RKO (cell line): Measurements from ENCODE around the gene RPS23.

ENCODE experiments used
- DNase-seq: peaks from one replicate; pipeline ENCODE4 v3.0.0-alpha.2; 2016; ENCODE audit warnings: low spot score

RPS23 gene

DNA sequence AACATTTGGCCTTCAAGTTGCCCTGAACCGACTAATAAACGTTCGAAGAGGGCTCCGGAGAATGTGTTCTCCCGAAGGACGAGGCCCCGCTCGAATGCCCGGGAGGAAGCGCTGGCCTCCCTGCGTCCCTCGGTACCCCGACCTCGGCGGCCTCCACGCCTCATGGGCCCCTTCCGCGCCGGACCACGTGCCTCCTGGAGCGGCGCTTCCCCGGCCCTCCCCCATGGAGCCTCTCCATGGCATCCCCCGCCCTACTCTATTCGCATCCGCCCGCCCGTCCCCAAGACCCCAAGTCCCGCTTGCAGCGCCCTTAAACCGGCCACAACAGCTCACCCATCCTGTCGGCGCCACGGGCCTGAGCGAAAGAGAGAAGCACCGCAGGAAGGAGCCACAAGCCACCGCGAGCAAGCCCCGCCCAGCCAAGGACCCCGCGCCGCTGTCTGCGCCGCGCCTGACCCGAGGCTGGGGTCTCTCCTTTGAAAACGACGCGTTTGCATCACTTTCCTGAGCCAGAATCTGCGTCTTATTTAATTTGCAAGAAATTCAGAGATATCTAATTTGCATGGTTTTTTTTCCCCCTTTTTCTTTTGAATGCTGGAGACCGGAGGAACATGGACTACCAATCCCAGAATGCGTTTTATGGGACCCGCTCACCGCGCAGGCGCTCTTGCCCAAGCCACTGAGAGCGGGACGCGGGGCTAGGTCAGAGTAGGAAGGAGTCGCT lies at the start of gene RPS23:
RPS23 (minus strand) TSS at position 368 of the 724 bp plus-strand sequence; CDS start at position 337, 31 bp downstream.
- peak; percentile 93 for DNase-seq

DNA sequence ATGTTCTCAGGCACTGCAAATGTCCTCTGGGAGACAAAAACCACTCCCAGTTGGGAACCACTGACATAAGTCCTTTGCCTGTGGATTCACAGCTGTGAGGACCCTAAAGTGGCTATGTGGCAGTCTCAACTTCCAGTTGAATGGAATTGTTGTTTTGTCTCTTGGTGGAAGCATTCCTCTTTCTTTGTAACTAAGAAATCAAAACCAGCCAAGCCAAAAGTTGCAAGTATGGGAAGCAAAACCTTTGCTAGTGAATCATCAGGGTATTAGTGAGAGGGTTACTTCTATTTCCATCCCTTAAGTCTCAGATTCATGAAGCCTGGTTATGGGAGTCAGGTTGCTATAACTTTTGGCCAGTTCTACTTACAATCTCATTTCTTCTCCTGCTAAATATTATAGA lies 49.8 kb upstream of the RPS23 start:
- no peak for DNase-seq

DNA sequence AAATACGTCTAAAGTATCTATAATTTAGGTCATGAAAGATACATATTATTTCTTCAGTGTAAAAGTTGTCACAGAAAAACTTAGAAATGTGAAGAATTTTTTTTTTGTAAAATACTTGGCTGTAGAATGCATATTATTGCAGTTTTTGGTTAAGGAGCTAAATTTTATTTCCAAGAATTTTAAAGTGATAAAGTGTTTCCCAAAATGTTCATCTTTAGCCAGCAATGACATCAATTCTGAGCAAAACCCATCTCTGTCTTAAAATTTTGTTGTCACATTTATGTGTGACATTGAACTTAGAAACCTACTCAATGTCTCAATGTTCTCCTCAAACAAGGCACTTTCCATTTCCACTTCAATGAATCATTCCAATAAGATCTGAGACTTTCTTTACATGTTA lies 47.8 kb upstream of the RPS23 start:
- DNase-seq: no peak

DNA sequence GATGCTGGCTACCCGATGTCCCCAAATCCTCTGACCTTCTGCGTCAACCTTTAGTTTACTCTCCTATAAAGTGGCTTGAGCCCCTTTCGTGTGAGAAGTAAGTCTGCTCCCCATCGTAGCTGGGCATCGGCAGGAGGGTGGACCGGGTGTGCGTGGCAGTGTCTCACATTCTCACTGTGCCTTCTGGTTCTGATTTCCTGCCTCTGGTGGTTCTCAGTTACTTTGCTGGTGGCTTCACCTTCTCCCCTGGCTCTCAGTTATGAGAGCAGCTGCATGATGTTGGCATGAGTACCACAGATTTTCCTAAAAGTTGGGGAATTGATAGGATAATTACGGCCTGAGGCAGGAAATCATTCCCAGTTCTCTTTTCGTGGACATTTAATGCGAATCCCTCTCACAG lies 47.0 kb upstream of the RPS23 start:
- DNase-seq: no peak

DNA sequence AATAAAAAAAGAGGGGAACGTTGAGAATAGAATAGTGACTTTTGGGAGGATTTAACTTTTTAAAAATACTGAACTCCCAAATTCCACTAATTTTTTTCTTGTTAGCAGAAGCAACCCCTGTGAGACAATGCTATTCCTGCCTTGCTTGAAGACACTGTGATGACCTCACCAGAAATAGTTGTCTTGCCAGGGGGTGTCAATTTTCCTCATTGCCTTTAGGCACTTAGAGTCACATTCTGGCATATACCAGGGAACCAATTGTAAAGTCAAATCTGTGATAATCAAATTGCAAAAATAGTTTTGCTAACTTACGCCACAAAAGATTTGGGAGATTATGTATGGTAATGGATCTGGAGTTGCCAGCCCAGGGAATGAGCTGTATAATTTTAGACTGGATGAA lies 42.8 kb upstream of the RPS23 start:
- no peak for DNase-seq

DNA sequence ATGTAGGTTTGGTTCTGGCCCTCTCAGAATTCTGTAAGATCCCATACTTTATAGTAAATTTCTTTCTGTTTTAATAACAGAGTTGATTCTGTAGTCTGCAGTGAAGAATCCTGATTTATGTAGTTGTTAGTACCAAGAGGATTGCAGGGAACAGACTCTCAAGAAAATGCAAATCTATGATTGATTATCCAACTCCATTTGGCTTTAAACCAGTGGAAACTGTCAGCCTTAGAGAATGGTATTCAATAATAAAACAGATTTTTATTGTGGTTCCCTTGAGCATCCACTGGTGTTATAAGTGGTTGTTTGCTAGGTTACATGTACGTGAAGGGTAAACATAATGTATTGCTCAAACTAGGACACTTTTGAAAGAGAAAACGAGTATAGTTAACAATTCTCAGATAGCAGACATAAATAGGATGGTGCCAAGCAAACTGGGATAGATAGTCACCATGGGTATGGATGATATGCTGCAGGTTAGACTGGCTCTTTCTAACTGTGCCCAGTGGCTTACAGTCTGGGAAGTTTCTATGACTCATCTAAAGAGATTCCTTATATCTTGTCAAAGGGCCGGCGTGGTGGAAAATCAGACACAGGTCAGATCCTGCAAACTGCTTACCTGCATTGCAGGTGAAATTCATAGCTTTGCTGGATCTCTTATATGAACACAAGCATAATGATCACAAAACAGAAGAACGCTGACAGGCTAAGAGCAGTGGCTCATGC lies 41.7 kb upstream of the RPS23 start:
- DNase-seq: no peak

DNA sequence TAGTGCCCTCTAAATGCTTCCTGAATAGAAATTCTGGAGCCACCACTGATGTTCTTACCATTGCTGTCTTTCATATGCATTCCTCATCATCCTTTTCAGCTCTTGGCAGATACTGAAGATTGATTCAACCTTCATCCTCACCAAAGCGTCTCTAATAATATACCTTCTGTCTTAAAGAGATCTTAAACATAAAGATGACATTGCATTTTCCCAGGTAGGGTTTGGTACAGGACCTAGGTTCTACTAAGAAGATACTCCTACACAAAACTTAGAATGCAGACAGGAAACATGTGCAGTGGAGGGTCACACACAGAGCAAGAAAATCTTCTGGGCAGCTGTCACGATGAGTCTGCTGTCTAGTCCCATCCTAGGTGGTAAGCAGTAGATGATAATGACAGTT lies 41.0 kb upstream of the RPS23 start:
- no peak for DNase-seq

DNA sequence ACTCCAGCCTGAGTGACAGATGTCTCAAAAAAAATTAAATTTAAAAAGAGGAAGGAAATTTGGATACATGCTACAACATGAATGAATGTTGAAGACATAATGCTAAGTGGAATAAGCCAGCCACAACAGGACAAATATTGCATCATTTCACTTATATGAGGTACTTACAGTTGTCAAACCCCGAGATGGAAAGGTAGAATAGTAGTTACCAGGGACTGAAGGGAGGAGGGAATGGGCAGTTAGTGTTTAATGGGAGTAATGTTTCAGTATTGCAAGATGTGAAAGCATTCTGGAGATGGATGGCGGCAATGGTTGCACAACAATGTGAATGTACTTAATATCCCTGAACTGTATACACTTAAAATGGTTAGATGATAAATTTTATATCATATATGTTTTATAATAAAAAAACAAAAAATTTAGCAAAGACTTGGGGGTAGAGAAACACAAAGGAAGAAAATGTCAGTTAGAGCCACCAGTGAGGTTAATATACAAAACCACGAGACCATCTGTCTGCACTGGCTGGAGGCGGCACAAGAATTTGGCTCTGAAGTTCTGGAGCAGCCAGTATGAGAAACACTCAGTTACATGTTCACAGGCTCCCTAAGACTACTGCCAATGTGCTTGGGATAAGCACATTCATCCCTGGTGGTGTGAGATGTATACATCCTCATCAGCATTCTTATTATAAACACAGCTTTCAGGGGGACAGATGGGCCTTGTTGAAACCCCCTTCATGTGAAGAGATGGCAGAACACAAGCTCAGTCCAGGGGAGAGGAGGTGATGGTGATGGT lies 37.0 kb upstream of the RPS23 start:
- DNase-seq: no peak

DNA sequence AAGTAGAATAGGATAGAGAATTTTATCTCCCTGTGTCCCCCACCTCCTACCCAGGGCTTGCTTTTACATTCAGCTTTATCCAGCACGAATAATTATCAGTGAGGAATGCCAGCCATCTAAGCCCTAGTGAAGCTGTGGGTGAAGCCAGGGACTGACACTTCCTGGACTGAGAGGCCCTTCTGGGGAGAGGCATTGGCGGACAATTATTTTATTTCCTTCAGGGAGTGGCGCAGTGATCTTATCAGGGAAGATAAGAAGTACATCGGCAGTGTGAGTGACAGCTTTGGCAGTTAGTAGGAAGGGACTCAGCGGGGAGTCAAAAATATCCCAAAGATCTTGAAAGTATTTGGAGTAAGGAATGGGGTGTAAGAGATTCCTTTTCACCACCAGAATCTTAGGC lies 34.9 kb upstream of the RPS23 start:
- DNase-seq: no peak

DNA sequence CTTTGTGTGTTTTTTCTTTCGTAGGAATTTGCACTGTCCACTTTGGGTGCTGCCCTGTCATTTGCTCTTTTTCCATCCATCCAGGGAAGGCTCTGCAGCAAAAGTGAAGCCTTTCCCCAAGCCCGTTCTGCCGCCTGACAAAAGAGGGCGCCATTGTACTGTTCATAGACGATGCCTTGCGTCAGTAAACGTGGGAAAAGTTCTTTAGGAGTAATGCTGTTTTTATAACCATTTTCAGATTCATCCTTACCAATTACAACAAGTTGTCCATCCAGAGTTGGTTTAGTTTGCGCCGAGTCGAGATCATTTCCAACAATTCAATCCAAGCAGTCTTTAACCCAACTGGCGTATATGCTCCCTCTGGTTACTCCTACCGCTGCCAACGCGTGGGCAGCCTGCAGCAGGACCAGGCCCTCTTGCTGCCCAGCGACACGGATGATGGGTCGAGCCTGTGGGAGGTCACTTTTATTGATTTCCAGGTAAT lies 34.3 kb upstream of the RPS23 start:
- DNase-seq: peak; percentile 64

DNA sequence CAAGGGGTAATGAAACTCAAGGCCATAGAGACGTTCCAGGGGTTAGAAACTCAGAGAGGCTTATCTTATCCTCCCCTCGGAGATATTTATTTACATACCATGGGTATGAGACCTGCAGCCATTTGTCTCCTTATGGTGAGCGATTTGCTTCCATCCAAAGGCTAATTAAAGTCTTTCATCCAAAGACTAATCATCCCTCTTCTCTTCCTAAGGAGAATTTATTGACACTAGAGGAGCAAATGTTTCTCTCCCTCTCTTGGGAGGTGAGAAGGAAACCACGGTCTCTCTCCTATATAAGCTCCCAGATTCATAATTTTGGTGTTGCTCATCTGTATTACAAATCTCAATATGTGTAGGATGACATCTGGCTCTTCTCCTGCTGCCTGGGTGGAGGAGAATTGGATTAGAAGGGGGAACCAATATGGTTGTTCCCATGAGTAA lies 31.0 kb upstream of the RPS23 start:
- no peak for DNase-seq

DNA sequence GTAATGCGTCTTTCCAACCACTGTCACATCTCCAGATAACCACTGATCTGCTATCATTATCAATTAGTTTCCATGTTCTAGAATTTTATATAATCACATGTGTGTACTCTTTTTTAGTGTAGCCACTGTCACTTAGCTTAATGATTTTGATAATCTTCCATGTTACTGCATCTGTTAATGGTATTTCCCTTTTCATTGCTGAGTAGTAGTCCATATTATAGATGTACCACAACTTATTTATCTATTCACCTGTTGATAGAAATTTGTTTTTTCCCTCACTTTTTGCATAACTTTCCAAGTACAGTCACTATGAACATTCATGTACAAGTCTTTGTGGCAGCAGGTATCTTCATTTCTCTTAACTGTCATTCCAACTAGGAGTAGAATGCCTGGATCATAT lies 30.3 kb upstream of the RPS23 start:
- DNase-seq: no peak

DNA sequence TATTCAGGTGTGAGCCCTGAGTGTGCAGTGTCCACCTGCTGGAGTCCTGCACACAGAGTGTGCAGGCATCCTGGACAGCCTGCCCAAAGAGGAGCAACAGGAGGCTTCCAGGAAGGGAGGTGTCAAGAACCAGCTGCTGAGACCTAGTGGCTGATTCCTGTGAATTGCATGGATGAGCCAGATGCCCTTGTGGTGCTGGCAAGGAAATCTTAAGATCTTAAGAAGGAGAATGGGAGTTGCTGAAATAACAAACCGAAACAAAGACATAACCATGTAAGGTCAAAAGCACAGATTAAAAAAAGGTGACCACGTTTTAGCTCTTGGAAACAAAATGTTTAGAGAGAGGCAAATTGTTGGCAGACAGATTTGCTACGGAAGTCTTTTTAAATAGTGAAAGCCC lies 29.3 kb upstream of the RPS23 start:
- DNase-seq: no peak

DNA sequence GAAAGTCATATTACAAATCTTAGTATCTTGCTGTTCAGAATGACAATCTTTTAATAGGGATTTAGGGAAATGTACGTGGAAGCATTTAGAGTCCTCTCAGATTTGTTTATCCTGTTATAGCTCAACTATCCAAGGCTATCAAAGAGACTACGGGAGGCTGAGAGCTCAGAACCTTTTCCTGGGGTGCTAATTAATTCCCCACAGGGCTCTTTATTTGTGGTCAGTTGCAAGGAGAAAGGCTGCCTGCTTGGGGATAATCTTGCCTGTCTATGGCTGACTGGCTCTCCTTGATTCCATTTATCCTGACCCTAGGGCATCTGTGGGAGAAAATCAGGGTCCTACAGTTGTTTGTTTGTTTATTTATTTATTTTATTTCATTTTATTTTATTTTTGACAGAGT lies 28.0 kb upstream of the RPS23 start:
- no peak for DNase-seq

DNA sequence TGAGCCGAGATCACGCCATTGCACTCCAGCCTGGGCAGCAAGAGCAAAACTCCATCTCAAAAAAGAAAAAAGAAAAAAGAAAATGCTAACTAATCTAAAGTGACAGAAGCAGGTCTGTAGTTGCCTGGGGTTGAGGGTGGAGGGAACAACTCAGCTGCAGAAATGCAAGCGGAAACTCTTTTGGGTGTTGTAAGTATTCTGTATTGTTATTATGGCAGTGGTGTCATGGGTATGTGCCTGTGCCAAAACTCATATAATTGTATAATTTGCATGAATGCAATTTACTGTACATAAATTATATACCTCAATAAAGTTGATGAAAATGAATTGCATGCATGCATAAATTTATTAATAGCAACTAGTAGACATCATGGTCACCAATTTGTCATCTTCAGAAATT lies 23.0 kb upstream of the RPS23 start:
- no peak for DNase-seq

DNA sequence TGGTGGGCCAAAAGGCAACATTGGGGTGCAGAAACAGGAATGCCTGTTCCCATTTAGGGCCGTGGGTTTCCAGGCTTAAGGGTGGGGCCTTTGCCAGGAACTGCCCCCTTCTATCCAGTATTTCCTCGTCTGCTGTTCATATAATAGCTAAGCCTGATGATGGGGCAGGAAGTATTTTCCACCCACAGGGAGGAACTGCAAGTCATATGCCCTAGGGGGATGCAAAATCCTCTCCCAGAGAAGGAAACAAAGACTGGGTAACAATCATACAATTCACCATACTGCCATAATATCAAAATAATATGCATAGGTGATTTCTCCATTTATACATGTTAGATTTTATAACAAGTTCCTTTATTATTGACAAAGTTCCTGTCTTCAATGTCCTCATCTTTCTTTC lies 20.5 kb upstream of the RPS23 start:
- DNase-seq: no peak

DNA sequence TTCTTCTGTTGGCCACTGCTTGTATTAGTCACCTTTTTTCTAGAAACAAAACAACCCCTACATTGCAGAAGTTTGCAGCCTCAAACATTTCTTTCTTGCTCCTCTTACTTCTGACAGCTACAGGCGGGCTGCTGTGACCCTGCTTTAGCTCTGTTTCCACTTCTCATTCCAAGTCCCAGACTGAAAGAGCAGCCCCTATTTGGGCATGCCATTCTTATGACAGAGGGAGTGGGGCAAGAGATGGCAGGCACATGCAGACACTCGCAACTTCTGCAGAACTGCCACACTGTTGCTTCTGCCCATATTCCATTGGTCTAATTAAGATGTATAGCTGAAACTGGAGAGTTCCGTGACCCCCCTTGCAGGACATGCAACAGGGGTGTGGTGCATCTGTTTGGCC lies 19.6 kb upstream of the RPS23 start:
- DNase-seq: no peak

DNA sequence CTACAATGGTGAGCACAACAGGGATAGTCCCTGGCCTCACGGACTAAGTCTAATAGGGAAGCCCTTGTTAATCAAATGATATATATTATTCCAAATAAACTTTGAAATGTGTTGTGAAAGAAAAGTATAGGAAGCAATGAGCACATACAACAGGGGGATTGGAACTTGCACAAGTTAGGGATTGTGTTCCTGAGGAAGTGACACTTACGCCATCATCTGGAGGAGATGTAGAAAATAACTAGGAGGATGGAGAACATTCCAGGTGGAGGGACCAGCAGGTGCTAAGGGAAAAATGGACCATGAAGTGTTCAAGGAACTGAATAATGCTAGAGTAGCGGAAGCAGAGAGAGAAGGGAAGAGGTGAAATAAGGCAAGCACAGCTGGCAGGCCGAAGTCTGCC lies 18.8 kb upstream of the RPS23 start:
- DNase-seq: no peak

DNA sequence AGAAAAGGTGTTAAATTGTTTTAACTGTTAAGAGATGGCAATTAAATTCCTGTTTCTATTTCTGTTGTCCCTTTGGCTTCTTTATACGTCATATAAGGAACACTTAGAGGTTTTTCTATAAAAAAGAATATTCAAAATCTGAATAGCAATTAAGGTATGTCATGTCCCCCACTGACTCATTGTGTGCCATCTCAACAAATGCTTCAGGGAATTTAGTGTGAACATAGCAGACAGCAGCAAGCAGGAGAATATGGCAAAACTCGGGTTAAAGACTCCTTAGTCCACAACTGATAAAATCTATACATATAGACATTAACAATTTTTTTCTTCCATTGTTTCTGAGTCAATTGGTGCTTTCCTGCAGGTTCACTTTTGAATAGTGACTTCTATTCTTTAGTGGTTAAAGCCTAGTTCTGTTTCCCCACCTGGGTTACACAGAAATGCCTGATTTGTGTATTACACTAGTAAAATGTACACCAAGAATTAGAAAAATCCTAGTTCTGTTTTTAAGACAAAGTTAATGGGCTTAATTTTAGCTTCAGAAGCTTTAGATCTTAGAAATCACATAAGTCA lies 17.9 kb upstream of the RPS23 start:
- DNase-seq: no peak

DNA sequence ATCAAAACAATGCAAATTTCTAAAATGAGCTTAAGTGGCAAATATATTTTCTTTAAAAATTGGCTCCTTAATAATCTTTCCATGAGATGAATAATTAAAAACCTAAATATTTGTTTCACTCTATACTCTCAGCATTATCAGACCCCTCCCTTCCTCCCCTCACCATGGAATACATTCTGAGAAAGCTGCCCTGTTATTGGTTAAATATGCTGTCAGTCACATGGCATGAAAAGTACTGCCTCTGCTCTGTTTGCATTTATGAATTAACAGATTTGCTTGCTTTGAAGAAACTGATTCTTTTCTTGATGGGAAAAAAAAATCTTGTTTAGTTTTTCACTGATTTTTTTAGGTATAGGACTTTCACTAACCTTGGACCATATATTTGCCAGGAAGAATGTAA lies 17.0 kb upstream of the RPS23 start:
- DNase-seq: no peak

DNA sequence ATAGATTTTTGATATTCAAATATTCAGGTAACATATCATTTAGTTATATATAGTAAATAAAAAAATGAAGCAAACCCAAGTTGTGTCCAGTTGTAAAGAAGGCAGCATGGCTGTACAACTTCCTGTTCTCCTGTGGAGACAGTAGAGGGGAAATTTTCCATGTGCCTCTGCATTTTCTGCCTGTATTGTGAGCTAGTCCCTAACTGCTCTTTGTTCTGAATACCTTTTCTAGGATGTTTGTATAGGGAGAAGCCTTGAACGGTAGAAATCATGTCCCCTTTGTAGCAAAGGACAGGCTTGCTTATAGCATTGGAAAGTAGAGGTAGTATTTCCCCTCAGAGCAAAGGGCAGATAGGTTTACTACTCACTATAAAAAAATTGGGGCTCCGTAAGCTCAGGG lies 13.3 kb upstream of the RPS23 start:
- no peak for DNase-seq

DNA sequence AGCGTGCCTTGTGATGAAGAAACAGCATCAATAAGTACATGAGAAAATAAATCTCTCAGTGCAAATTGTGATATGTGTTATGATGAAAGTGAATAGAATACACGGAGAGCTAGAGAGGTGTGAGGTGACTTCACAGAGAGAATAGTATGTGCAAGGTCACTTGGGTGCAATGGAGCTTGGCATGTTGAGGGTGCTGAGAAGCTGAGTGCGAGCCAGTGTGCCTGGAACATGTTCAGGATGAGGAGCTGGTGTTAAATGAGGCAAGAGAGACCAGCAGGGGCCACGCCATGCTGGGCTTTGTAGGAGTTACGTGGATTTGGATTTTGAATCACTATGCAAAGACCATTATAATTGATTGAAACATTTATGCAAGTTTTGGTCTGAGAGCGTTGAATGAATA lies 12.8 kb upstream of the RPS23 start:
- no peak for DNase-seq

DNA sequence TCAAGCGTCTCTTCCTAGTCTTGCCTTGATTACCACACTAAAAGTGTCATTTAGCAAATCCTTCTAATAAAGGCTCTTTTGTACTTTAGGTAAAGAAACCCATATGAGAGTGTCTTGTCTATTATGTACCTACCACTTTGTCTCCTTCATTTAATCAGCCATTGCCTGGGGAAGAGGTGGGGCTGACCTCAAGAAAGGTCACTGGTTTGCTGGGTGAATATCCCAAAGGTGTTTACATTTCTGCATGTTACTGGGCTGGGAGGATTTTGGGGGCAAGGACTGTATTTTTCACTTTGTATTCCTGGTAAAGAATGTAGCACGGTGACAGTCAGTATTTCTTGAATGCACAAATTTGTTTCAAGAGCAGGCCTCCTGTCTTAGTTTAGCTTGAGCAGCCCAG lies 11.9 kb upstream of the RPS23 start:
- no peak for DNase-seq
